ENCODE results near the gene HSFX3.

DNA sequence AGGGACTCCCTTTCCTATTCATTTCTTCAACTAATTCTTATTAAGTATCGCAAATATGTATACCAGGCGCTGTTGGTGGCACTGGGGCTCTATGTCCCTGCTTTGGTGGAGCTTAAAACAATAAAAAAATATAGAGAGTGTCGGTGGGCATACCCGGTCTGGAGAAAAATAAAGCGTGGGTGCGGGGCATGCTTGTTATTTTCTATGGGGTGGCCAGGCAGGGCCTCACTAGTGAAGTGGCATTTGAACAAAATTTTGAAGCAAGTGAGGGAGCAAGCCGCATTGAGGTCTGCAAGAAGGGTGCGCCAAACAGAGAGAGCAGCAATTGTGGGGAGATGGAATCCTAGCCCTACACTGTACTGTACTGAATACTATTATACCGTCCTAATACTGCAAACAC is 44.1 kb downstream of the HSFX3 start:
- TF ChIP-seq, protein P1, sequence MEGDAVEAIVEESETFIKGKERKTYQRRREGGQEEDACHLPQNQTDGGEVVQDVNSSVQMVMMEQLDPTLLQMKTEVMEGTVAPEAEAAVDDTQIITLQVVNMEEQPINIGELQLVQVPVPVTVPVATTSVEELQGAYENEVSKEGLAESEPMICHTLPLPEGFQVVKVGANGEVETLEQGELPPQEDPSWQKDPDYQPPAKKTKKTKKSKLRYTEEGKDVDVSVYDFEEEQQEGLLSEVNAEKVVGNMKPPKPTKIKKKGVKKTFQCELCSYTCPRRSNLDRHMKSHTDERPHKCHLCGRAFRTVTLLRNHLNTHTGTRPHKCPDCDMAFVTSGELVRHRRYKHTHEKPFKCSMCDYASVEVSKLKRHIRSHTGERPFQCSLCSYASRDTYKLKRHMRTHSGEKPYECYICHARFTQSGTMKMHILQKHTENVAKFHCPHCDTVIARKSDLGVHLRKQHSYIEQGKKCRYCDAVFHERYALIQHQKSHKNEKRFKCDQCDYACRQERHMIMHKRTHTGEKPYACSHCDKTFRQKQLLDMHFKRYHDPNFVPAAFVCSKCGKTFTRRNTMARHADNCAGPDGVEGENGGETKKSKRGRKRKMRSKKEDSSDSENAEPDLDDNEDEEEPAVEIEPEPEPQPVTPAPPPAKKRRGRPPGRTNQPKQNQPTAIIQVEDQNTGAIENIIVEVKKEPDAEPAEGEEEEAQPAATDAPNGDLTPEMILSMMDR (conservative IDR thresholded peaks at IDR 0.05) = no peak
- TF ChIP-seq EZH2 (IDR thresholded peaks at IDR 0.05; ENCODE audit: low read depth) = no peak

Measured in PC-9 (cell line).